GM19452 (cell line): ENCODE data around the gene ENO3.
"Not testable (repeated sequence)": the region's sequence is repeated elsewhere in the genome, so short reads cannot be mapped to it uniquely, and the experiment has no call there.

Experiments
- ATAC-seq: cut with Tn5 transposase; IDR thresholded peaks from one replicate; pipeline ENCODE4 v1.9.1; 2021; ENCODE audit not compliant: unreplicated experiment

The ENO3 gene

DNA sequence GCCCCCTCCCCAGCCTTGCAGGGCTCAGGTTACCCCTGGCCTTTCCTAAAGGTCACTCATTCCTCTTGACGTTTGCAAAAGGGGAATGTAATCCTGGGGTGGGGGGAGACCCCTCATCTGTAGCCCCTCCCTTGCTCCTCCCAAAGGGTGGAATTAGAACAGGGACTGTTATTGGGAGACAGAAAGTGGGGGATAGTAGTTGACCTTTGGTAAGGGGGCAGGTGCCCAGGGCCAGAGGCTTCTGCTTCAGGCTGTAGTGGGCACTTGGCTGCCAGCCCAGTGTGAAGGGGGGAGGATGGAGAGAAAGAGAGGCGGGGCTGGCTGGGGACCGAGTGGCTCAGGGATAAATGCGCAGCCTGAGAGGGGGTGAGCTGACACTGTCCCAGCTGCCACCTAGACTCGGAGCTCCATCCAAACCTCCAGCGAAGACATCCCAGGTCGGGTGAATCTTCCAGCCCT, at the start of gene ENO3:
TSS of gene ENO3 (plus strand) at position 374 of the 459 bp plus-strand sequence. CDS start 711 bp downstream, outside the sequence.
- no peak for ATAC-seq

DNA sequence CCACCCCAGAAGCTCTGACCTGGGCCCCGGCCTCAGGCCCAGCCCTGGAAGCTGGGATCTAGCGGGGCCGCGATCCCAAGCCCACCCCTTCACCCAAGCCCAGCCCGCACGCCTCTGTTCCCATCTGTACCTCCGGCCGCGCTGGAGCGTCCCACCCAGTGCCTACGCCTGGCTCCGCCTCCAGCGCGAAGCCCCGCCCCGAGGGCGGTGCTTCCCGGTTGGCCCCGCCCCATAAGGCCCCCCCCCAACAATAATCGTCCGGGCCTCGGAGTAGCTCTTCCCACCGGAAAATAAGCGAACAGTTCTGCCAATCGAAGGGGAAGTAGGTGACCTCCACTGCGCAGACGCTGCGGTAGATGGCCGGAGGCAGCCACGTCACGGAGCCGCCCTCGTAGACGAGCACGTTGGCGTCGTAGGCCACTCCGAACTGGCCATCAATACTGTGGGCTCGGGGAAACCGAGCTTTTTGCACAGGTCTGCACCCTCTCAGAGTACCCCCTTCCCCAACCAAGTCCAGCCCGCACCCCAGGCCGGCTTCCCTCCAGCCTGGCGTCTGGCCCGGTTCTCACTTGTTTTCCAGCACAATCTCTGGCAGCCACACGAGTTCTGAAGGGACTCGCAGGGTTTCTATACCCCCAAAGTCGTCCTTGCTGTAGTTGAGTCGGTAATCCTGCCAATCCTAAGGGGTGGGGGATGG, 49.1 kb upstream of the ENO3 start:
- no peak for ATAC-seq

DNA sequence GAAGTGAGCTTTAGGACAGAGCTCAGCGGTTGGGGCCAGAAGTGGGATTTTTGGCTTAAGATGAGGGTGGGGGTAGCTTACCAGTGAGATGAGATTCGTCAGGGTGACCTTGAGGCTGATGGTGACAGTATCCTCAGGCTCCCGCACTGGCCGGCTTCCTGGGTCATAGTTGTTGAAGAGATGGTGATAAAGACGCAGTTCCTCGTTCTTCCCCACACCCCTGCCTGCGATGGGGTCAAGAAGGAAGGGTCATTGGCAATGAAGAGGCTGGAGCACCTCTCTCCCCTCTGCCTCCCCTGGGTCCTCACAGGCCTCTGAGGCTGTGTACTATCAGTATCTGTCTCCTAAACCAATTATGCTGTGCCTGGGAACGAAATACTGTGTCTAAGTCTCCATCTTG, 48.4 kb upstream of the ENO3 start:
- no peak for ATAC-seq

DNA sequence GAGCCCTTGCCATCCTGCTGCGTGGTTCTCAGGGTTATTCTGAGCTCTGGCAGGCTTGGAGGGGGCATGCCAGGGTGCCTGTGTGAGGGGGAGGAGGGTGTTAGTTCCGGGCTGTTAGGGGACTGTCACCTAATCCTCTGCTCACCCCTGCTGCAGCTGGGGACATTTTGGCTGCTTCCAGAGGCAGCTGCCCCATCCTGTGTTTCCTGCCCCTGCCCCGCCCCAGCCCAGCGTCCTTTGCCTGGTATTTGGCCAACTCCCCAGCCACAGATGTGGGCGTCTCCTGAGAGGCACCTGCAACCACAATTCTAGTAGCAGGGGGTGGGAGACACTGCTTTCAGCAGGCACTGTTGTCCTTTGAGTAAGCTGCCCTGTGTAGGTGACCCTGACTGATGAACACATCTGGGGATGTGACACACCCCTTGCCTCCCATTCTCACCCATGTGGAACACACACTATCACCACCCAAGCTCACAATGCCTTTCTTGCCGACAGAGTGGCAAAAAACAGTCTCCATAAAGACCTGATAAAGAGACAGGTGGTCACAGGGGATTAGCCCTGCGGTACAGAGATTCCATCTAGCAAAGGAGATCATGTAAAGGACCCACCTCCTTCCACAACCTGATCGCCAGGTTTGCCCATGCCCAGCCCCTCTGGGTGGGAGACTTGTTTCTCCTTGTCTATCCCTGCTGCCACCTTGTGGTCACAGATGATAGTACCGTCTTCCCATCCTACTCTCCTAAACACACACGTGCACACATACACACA, 47.7 kb upstream of the ENO3 start, which contains the start of gene CHRNE:
TSS of gene CHRNE (minus strand) at position 48 of the 768 bp plus-strand sequence. CDS start at position 13, 35 bp downstream.
- no peak for ATAC-seq

DNA sequence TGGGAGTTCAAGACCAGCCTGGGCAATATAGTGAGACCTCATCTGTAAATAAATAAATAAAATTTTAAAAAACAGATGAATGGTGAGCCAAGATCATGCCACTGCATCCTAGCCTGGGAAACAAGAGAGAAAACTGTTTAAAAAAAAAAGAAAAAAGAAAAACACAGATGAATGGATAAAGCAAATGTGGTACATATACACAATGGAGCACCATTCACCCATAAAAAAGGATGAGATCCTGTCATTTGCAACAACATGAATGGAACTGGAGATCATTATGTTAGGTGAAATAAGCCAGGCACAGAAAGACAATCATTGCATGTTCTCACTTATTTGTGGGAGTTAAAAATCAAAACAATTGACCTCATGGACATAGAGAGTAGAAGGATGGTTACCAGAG, 44.3 kb upstream of the ENO3 start:
- ATAC-seq = not testable (repeated sequence)

DNA sequence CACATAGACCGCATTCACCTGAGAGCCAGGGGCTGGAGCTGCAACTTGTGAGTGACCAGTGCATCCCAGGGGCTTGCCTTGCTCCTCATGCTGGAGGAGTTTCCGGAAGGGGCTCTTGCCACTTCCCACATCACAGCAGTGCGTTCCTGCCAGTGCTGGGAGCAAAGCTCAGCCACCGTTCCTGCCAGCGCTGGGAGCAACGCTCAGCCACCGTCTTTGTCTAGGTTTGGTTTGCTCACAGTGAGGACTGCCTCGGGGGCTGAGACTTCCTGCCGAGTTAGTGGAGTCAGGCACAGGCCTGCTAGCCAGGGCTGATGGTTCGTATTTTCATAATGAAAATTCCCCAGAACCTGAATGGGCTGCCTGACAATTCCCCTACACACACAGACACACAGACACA, 42.6 kb upstream of the ENO3 start:
- ATAC-seq = no peak

DNA sequence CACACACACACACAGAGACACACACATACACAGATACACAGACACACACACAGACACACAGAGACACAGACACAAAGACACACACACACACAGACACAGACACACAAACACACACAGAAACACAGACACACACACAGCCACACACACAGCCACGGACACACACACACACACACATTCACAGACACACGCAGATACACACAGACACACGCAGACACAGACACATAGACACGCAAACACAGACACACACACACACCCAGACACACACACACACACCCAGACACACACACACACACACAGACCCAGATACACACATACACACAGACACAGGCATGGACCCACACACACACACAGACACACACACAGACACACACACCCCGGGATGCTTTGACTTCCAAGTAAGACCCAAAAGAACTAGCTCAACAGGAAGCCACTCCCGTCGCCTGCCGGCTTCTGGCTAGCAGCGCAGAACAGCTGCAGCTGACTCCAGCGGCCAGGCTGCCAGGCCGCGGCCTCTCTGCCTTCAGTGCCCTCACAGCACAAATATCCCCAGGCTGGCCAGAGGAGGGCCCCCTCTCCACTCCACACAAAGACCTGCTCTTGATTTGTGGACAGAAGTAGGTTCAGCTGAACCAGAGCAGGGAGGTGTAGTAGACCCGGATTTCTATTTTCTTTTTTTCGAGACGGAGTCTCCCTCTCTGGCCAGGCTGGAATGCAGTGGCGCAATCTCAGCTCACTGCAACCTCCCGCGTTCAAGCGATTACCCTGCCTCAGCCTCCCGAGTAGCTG, 42.0 kb upstream of the ENO3 start:
- ATAC-seq = no peak

DNA sequence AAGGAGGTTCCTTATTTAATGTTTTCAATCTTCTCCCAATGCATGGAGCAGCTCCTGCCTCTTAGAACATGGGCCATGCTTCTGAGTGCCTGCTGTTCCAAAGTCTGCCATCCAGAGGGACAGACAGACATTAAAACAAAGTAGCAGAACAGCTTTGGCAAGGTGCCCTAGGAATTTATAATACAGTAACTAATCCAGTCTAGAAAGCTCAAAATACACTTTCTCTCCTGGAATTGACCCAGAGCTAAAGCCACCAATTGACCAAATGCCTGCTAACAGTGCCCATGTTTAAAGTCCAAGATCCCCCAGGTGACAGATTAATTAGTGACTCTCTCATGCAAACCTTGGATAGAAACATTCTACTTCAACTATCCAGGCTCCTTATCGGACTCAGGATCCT, 36.9 kb upstream of the ENO3 start:
- no peak for ATAC-seq

DNA sequence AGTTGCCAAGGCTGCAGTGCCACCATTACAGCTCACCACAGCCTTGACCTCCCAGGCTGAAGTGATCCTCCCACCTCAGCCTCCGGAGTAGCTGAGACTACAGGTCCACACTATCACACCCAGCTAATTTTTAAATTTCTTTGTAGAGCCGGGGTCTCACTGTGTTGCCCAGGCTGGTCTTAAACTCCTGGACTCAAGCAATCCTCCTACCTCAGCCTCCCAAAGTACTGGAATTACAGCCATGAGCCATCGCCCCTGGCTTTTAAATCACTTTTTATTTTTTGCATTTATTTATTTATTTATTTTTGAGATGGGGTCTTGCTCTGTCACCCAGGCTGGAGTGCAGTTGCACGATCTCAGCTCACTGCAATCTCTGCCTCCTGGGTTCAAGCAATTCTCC, 36.4 kb upstream of the ENO3 start:
- not testable (repeated sequence) for ATAC-seq

DNA sequence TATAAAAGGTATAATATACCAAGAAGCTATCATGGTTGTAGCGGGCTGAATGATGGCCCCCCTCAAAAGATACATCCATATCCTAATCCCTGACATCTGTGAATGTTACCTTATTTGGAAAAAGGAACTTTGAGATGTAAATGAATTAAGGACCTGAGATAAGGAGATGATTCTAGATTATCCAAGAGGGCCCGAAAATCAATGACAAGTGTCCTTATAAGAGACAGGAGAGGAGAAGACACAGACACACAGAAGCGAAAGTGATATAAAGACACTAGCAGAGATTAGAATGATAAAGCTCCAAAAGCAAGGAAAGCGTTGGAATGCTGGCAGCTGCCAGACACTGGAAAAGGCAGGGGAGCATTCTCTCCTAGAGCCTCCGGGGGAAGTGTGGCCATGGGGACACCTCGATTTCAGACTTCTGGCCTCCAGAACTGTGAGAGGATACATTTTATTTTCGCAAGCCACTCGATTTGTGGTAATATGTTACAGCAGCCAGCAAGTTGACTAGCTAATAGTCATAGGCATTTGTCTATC, 31.3 kb upstream of the ENO3 start:
- no peak for ATAC-seq

DNA sequence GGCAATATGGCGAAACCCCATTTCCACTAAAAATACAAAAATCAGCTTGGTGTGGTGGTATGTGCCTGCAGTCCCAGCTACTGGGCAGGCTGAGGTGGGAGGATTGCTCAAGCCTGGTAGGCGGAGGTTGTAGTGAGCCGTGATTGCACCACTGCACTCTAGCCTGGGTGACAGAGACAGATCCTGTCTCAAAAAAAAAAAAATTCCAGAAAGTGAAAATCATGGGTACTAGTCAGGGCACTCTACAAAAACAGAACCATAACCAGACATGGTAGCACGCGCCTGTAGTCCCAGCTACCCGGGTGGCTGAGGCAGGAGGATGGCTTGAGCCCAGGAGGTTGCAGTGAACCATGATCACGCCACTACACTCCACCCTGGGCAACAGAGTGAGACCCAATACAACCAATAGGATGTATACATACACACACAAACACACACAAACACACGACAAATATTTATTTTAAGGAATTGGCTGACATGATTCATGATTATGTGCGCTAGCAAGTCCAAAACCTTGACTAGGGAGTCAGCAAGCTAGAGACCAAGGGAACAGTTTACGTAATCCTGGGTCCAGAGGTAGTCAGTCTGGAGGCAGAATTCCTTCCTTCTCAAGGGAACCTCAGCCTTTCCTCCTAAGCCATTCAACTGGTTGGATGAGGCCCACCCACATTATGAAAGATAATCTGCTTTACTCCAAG, 30.4 kb upstream of the ENO3 start:
- no peak for ATAC-seq

DNA sequence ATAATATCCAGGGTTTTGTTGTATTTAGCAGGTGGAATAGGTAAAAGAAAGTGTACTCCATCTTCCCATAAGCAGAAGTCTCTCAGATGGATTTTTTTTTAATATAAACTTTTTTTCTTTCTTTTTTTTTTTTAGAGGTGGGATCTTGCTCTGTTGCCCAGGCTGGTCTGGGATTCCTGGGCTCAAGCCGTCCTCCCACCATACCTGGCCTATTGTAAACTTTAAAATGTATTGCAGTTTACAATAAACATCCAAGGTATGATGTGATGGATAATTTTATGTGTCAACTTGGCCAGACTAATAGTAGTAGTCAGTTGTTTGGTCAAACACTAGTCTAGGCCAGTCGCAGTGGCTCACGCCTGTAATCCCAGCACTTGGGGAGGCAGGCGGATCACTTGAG, 29.6 kb upstream of the ENO3 start:
- ATAC-seq = no peak

DNA sequence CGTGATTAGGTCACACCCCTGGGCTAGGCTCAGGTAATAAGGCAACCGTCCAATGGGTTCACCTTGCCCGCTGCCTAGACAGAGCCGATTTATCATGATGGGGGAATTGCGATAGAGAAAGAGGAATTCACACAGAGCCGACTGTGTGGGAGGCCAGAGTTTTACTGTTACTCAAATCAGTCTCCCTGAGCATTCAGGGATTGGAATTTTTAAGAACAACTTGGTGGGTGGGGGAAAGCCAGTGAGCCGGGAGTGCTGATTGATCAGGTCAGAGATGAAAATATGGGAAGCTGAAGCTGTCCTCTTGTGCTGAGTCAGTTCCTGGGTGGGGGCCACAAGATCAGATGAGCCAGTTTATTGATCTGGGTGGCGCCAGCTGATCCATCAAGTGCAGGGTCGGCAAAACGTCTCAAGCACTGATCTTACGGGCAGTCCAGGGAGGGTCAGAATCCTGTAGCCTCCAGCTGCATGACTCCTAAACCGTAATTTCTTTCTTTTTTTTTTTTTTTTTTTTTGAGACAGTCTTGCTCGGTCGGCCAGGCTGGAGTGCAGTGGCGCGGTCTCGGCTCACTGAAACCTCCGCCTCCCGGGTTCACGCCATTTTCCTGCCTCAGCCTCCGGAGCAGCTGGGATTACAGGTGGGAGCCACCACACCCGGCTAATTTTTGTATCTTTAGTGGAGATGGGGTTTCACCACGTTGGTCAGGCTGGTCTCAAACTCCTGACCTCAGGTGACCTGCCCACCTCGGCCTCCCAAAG, 24.2 kb upstream of the ENO3 start:
- not testable (repeated sequence) for ATAC-seq

DNA sequence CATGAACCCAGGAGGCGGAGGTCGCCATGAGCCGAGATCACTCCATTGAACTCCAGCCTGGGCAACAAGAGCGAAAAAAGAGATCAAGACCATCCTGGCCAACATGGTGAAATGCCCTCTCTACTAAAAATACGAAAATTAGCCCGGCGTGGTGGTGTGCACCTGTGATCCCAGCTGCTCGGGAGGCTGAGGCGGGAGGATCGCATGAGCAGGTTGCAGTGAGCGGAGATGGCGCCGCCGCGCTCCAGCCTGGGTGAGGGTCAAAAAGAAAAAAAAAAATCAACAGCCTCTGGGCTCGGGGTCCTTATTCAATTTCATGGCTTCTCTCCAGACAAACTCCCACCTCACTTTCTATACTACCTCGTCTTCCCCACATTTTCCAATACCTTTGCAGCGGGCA, 22.0 kb upstream of the ENO3 start:
- no peak for ATAC-seq

DNA sequence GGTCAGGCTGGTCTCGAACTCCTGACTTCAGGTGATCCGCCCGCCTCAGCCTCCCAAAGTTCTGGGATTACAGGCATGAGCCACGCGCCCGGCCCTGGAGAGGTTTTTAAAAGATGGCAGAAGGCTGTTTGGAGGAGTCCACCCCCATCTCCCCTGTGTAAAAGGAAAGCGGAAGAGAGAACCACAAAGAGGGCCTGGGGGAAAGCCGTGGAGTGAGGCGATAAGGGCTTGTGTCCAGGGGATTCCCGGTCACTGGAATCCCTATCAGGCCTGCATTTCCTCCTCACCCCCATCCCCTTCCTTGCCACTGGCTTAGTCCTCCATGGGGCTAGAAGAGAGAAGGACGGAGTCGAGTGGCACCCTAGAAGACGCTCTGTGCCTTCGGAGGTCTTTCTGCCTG, 19.0 kb upstream of the ENO3 start, which contains the start of gene GP1BA:
TSS of gene GP1BA (plus strand) at position 315 of the 400 bp plus-strand sequence. CDS start 328 bp downstream, outside the sequence.
- no peak for ATAC-seq

DNA sequence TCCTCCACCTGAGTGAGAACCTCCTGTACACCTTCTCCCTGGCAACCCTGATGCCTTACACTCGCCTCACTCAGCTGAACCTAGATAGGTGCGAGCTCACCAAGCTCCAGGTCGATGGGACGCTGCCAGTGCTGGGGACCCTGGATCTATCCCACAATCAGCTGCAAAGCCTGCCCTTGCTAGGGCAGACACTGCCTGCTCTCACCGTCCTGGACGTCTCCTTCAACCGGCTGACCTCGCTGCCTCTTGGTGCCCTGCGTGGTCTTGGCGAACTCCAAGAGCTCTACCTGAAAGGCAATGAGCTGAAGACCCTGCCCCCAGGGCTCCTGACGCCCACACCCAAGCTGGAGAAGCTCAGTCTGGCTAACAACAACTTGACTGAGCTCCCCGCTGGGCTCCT, 18.2 kb upstream of the ENO3 start:
- ATAC-seq = no peak

DNA sequence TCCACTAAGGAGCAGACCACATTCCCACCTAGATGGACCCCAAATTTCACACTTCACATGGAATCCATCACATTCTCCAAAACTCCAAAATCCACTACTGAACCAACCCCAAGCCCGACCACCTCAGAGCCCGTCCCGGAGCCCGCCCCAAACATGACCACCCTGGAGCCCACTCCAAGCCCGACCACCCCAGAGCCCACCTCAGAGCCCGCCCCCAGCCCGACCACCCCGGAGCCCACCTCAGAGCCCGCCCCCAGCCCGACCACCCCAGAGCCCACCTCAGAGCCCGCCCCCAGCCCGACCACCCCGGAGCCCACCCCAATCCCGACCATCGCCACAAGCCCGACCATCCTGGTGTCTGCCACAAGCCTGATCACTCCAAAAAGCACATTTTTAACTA, 17.3 kb upstream of the ENO3 start:
- no peak for ATAC-seq

DNA sequence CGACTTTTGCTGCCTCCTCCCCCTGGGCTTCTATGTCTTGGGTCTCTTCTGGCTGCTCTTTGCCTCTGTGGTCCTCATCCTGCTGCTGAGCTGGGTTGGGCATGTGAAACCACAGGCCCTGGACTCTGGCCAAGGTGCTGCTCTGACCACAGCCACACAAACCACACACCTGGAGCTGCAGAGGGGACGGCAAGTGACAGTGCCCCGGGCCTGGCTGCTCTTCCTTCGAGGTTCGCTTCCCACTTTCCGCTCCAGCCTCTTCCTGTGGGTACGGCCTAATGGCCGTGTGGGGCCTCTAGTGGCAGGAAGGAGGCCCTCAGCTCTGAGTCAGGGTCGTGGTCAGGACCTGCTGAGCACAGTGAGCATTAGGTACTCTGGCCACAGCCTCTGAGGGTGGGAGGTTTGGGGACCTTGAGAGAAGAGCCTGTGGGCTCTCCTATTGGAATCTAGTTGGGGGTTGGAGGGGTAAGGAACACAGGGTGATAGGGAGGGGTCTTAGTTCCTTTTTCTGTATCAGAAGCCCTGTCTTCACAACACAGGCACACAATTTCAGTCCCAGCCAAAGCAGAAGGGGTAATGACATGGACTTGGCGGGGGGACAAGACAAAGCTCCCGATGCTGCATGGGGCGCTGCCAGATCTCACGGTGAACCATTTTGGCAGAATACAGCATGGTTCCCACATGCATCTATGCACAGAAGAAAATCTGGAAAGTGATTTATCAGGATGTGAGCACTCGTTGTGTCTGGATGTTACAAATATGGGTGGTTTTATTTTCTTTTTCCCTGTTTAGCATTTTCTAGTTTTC, 16.5 kb upstream of the ENO3 start:
- ATAC-seq = no peak

DNA sequence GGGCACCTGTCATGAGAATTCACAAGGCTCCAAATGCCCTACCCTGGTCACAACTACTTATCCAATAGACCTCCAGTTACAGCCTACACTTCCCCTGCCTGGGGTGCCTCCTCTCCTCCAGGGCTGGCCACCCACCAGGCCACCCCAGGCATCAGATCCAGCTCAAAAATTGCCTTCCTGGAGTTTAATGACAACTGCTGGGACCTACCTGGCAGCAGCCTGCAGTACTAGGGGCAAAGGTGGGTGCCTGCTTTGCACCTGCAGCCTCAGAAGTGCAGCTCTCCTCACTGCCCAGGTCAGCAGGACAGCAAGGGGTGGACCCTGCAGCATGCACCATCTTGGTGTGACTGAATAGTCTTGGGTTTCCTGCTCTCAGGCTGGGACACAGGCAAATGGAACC, 15.3 kb upstream of the ENO3 start:
- ATAC-seq = no peak
